Left renal cortex interstitium (tissue), 4 donors: ENCODE data around the gene RCCD1. TPM values are rescaled to one million over a fixed set of nuclear protein-coding genes. Genes with fewer than 3 reads are reported as not detected.
"Not testable (repeated sequence)": the region's sequence is repeated elsewhere in the genome, so short reads cannot be mapped to it uniquely, and the experiment has no call there.

Source experiments
- DNase-seq, 4 donors: peaks; one replicate each; pipeline ENCODE4 v3.0.0-alpha.2; 2013; ENCODE audit warnings: low read depth in 4 of 4, low spot score in 2 of 4, missing footprints in 1 of 4
- polyA plus RNA-seq, 4 donors: library from polyadenylated mRNA; unstranded; fragments of 120-200 nt; gene quantifications; one replicate each; pipeline ENCODE4 v1.2.1, GENCODE V29; 2013; ENCODE audit not compliant: insufficient read length in 4 of 4

Gene RCCD1
- polyA plus RNA-seq, 4 donors, result 14.4 to 21.3 (median 17.7) TPM

DNA sequence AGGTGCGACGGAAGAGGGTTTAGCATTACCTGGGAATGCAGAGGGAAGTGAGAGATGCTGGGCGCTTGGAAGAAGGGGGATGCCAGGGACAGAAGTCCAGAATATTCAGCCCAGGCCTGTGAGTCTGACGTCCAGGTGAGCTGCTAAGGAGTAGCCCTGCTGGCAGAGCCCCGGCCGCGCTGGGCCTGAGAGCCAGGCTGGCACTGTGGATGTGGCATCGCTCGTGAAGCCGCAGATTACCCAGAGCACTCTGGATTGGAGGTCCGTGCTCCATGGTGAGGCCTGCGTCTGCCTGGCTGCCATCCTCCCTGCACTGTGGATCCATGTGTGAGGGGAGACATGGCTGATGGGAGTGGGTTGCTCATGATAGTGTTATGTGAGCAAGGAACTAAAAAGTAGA is 37.1 kb upstream of the RCCD1 start:
- DNase-seq, result no peak

DNA sequence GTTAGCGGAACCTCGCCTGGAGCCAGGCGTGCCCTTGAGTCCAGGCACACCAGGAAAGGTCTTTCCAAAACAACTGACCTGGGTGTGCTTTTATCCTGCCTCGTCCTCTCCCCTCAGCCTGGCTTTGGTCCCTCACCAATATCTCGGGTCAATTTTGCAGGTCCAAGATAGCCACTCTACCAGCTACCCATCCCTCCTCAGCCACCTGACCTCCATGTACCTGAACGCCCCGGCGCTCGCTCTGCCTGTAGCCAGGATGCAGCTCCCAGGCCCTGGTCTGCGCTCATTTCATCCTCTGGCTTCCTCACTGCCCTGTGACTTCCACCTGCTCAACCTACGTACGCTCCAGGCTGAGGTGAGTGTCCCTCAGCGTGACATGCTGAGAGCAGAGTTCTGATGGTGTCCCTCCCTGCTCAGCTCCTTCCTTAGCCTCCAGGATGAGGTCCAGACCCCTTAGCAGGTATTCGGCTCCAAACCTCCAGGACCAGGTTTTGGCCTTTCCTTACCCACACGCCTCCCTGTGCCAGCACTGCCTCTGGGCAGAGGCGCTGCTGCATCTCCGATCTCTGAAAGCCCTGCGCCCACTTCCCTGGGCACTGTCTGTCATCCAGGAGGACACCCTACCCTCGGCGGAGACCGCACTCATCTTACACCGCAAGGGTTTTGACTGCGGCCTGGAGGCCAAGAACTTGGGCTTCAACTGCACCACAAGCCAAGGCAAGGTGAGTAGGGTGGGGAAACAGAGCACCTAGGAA is 36.5 kb upstream of the RCCD1 start:
- DNase-seq, result no peak

DNA sequence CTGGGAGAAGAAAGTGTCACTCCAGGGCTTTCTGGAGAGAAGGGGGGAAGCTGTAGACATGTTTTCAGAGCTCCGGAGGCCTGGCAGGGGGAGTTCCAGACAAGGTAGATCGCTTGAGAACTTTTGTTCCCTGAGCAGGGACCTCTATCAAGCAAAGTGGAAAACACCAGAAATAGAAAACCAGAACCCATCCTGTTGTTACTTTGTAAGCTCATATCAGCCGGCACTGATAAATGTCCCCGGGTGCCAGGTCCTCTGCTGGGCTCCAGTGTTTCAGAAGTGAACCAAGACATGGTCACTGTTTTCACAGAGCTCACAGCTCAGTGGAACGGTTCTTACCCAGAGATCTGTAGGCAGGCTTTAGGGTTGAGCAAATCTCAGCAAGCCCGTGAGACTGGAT is 35.8 kb upstream of the RCCD1 start:
- no peak for DNase-seq

DNA sequence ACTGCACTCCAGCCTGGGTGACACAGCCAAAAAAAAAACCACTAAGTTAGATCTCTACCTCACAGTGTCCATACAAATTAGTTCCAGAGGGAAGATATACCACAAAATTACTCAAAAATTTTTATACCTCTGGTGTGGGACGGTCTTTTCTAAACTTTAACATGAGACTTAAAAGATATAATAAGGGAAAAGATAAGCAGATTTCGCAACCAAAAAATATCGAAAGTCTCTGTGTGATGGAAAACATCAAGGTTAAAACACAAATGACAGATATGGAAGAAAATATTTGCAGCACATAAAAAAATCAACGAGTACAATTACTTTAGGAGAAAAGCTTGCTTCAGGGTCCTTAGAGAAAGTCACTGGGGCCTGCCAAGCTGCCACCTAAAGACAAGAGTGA is 32.8 kb upstream of the RCCD1 start:
- DNase-seq, result no peak

DNA sequence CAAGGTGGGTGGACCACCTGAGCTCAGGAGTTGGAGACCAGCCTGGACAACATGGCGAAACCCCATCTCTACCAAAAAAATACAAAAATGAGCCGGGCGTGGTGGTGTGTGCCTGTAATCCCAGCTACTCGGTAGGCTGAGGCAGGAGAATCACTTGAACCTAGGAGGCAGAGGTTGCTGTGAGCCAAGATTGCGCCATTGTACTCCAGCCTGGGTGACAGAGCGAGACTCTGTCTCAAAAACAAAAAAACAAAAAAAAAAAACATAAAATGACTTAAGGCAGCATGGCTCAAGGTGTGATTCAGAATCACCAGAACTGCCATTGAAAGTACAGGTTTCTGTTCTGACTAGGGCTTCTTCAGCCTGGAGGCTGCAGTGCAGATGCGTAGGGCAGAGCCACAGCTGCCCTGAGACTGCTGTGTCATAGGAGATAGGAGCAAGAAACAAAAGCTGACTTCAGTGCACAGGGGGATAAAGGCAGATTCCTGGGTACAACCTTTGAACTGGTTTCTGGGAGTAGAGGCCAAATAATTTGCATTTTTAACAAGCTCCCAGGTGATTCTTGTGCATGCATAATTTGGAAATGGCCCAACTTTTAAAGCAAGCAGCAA is 31.9 kb upstream of the RCCD1 start:
- DNase-seq, result not testable (repeated sequence)

DNA sequence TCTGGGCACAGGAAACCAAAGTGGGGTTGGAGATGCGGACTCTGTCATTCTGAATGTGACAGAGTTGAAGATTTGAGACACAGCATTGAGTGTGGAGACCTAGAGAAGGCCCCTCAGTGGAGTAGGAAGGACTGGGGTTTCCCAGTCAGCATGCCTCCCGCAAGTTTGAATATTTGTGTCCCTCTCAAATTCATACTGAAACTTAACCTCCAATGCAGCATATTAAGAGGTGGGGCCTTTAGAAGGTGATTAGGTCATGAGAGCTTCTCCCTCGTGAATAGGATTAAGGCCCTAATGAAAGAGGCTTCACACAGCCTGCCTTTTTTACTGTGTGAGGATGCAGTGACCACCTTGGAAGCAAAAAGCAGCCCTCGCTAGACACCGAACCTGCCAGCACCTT is 30.3 kb upstream of the RCCD1 start:
- DNase-seq, result no peak

DNA sequence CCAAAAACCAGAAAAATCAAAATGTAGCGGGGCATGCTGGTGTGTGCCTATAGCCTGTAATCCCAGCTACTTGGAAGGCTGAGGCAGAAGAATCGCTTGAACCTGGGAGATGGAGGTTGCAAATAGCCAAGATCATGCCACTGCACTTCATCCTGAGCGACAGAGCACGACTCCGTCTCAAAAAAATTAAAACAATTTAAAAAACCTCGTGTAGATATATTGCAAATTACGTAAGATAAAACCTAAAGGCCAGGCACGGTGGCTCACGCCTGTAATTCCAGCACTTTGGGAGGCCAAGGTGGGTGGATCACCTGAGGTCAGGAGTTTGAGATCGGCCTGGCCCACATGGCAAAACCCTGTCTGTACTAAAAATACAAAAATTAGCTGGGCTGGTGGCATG is 27.9 kb upstream of the RCCD1 start:
- not testable (repeated sequence) for DNase-seq

DNA sequence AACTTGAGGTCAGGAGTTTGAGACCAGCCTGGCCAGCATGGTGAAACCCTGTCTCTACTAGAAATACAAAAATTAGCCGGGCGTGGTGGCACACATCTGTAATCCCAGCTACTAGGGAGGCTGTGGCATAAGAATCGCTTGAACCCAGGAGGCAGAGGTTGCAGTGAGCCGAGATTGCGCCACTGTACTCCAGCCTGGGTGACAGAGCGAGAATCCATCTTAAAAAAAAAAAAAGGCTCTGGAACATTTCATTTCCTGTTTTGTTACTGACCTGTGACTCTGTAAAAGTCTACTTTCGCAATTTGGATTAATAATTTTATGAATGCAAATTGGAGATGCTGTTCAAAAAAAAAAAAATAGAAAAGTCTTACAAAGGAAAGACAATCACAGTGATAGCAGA is 26.6 kb upstream of the RCCD1 start:
- DNase-seq, result not testable (repeated sequence)

DNA sequence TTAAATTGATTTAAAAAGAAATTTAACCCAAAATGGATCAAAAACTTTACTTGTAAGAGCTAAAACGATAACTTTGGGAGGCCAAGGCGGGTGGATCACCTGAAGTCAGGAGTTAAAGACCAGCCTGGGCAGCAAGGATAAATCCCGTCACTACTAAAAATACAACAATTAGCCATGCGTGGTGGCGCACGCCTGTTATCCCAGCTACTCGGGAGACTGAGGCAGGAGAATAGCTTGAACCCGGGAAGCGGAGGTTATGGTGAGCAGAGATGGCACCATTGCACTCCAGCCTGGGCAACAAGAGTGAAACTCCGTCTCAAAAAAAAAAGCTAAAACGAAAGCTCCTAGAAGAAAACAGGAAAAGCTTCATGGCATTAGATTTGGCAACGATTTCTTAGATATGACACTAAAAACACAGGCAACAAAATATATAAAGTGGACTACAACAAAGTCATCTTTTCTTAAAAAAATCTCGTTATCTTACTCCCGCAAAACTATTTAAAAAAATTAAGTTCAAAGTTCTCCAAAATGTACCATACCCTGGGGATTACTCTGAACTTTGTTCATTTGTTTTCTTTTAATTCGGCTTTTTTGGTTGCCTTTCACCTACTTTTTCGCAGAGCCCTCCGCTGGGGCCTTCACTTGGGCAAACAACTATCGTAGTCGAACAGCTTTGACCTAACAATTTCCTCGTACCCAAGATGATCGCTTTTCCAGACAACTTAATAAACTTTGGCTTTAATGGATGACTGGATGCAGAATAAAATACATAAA is 25.3 kb upstream of the RCCD1 start:
- DNase-seq, result peak in 1 of 4 donors; percentile 45

DNA sequence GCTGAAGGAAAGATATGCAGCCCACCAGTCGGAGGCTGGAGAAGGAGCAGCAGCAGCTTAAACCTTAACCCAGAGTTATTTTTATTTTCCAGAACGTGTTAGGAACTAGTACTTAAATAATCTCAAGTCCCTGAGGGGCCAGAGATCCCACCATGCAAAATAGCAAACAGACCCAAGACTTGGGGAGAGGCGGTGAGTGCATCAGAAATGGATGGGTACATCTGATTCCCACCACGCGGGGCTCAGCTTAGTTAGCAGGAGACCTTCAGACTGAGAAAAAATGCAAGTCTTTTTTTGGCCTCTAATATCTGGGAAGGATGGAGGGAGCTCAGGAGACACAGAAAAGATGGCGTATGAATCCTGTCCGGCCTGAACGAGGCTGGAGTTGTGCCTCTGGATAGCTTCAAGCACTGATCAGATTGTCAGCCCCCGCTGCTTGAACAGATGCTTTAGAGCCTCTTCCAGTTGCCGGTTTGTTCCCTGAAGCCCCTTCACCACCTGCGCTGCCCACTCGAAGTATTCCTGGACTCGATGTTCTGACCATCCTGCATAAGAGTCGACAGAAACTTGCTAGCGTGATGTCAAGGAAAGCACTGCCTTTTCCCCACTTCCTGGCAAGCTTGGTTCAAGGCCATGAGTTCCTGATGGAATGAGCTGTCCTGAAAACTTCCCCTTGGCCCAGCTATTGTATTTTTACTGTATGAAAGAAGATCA is 23.7 kb upstream of the RCCD1 start:
- no peak for DNase-seq

DNA sequence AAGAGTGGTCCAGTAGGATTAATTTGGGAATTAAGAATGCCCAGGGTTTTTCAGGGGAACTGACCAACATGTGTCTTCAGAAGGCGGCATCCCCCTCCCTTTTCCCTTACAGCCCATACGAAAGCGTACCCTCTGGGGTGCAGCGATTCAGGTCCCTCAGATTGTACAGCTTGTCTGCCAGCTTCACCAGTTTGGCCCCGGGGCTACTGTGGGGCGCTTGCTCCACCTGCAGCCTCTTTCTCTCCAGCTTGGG is 23.2 kb upstream of the RCCD1 start:
- DNase-seq, result no peak

DNA sequence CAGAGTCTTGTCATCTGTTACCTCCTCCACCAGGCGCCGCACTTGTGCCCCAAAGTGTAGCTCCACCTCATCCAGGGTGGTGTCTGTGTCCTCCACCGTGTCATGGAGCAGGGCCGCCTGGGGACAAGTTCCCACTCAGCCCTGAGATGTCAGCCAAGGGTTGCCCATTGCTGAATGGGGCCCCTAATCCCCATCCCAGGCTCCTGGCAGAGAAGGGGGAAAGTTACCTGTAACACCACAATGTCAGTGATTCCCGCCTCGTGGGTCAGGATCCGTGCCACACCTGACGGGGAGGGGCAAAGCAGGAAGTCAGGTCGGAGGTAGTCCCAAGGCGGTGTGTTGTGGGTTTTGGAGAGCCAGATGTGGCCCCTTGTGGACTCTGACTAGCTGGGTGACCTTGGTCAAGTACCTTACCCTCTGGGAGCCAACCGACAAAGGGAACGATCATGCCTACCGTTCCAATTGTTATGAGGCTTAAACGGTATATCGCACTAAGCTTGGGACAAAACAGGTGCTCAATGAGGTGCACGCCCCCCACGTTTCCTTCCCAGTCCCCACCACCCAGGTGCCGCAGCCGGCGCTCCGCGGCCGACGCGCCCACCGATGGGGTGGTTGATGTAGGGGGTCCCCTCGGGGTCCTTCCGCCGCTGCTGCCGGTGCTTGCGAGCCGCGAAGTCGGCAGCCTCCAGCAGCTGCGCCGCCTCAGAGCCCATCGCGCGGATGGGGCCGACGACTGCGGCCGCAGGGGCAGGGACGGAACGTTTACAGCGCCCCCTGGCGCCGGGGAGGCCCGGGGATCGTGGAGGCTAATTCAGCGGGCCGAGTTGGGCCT is 22.6 kb upstream of the RCCD1 start, which contains the start of gene HDDC3:
Gene HDDC3 (minus strand): TSS at position 722 of the 832 bp plus-strand sequence. CDS start 9 bp downstream, at position 713.
- DNase-seq, result peak in 2 of 4 donors; percentile 43 to 71

DNA sequence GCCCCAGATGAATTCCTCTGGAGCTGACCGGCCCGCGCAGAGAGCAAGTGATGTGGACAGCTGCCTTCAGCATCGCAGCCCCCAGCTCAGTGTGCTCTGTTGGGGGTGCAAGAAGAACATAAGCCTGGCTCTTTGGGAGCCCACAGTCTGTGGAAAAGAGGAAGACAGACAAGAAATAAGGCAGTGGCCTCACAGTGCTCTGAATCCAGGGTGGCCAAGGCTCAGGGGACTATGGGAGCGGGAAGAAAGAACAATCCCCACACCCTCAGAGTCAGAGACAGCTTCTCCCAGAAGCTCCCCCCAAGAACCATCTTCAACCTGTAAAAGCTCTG is 22.1 kb upstream of the RCCD1 start:
- no peak for DNase-seq

DNA sequence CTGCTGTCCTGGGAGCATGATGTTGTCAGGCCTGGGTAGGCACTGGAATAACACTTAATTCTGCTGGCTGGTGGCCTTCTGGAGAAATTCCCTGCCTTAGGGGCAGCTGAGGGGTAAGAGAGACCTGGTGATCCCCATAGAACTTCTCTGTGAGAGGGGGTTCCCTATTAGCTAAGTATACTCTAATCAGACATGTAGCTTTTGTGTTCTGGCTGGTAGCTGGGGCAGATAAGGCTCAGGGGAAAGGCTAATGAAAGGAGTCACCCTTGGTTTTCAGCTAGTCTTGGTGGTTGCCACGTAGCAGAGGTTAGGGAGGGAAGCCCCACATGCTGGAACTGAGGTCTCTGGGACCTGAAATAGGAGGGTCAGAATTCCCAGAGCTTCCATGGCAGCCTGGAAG is 21.4 kb upstream of the RCCD1 start:
- DNase-seq, result no peak

DNA sequence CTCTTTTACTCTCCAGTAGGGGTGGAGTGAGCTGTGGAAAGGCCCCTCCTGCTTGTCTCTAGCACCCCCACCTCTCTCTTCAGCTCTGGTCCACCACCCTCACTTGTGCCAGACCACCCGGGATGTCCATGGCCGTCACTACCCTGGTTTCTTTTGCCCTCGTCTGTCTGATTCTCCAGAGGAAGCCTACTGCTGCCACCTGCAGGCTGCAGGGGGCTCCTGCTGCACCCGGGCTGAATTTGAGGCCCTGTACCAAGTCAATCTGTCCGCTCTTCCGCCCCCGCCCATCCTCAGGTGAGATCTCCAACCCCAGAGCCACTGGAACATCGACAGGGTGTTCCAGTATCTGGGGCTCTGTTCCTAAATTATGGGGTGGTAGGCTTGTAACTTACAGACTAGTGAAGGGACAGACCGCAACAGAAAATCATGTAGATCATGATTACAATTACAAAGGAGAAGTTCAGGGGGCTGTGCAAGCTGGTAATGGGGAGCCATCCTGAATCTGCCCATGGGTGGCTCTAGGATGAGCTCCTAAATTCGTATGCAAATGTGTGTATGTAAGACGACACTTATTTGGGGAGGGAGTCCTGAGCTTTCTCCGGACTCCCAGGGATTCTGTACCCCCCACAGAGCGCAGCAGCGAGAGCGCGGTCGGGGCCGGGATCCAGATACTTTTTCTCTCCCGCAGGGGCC is 20.3 kb upstream of the RCCD1 start:
- DNase-seq, result peak in 3 of 4 donors; percentile 43 to 81 (median 70)

DNA sequence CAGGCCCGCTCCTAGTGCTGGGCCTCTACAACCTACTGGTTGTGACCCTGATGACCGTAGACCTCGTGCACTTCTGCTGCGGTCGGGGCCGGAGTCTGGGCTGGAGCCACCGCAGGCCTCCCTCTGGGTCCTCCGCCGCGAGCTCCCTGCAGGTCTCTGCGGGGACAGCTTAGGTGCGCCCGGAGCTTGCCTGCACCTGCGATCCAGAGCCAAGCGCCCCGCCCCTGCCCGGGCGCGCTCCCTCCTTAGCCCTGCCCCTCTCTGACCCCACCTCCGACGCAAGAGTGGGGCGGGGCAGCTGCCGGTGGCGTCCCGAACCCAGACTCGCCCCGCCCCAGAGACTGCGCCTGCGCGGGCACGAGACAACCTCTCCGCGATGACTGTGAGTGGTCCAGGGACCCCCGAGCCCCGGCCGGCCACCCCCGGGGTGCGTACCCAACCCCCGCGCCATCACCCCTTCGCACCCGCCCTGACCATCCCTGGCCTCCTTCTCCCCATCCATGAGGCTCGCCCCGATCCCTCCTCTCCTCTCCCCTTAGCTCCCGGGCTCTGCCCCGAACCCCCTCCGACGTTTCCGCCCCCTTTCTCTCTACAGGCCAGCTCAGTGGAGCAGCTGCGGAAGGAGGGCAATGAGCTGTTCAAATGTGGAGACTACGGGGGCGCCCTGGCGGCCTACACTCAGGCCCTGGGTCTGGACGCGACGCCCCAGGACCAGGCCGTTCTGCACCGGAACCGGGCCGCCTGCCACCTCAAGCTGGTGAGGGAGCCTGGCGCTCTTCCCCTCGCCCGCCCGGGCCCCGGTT is 19.5 kb upstream of the RCCD1 start, which contains the start of gene UNC45A:
Gene UNC45A (plus strand): TSS at position 337 of the 803 bp plus-strand sequence. CDS start 40 bp downstream, at position 377.
- DNase-seq, result peak in 3 of 4 donors; percentile 63 to 85 (median 78)

DNA sequence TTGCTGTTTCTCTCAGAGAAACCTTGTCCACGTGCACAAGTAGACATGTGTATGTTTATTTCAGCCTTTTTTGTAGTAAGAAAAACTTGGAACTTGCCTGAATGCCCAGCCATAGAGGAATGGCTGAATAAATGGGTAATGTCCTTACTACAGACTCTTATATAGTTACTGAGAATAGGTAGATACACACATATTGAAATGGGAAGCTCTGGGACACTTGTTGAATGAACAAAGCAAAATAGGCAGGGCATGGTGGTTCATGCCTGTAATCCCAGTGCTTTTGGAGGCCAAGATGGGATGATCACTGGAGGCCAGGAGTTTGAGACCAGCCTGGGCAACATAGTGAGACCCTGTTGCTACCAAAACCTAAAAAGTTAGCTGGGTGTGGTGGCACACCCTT is 17.9 kb upstream of the RCCD1 start:
- no peak for DNase-seq

DNA sequence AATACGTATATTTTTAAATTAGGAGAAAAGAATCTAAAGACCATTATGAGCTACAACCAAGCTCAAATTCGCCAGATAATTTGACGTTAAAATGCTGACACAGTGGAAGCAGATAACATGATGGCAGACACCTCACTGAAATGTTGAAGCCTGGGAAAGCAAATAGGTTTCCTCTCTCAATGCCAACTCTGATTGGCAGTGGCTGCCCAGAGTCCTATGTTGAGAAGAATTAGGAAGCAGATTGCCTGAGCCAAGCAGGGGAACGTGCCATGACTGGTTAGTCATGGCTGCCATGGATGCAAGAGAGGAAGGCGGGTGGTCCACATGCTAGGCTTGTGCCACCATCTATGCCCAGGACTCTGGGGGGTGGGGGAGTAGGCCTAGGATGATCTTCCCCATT is 16.4 kb upstream of the RCCD1 start:
- no peak for DNase-seq

DNA sequence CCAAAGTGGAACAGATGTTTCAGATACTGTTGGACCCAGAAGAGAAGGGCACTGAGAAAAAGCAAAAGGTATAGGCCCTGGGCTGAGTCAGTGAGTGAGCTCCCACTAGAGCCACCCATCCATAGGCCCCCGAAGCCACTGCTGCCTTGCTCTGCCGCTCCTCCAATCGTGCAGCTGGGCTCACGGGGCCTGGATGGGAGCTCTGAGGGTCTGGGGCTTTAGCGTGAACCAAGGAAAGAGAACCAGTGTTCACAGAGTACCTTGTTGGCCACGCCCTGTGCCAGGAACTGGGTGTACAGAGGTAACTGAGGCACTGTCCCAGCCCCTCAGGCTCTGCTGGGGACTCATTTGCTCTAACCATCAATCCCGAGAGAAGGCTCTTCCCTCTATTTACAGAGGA is 14.9 kb upstream of the RCCD1 start:
- no peak for DNase-seq
